PFSK-1 (cell line): ENCODE measurements around the gene KCNH4.
A peak's percentile ranks its signal among the peaks of the same experiment; 100 is the strongest.

ENCODE experiments used
- FOXP2 ChIP-seq: optimal IDR thresholded peaks from 2 replicates; pipeline ENCODE3; 2011; ENCODE audit warnings: borderline replicate concordance, control low read depth, inconsistent platforms; ENCODE audit not compliant: insufficient read depth; ENCODE audit errors: extremely low read length, extremely low read depth
- POLR2AphosphoS5 ChIP-seq: IDR thresholded peaks from 2 replicates; pipeline ENCODE4 v1.6.1; 2012; ENCODE audit warnings: low read depth, mild to moderate bottlenecking, control low read depth, low read length, moderate library complexity
- REST ChIP-seq, 2 experiments: IDR thresholded peaks; 2 replicates each; pipeline versions ENCODE4 v1.6.1 to v1.8.0; 2011 to 2012; ENCODE audit warnings: low read depth in 2 of 2, low read length in 2 of 2, control low read depth in 1 of 2, inconsistent platforms in 1 of 2, mild to moderate bottlenecking in 1 of 2, moderate library complexity in 1 of 2; ENCODE audit not compliant: insufficient read depth in 1 of 2
- SIN3A ChIP-seq: IDR thresholded peaks from 2 replicates; pipeline ENCODE4 v1.6.1; 2012; ENCODE audit warnings: mild to moderate bottlenecking, low read length, moderate library complexity, borderline replicate concordance; ENCODE audit not compliant: insufficient read depth
- TAF1 ChIP-seq: IDR thresholded peaks from 2 replicates; pipeline ENCODE4 v1.6.1; 2012; ENCODE audit warnings: low read length, control low read depth, borderline replicate concordance; ENCODE audit not compliant: insufficient read depth

Gene KCNH4

DNA sequence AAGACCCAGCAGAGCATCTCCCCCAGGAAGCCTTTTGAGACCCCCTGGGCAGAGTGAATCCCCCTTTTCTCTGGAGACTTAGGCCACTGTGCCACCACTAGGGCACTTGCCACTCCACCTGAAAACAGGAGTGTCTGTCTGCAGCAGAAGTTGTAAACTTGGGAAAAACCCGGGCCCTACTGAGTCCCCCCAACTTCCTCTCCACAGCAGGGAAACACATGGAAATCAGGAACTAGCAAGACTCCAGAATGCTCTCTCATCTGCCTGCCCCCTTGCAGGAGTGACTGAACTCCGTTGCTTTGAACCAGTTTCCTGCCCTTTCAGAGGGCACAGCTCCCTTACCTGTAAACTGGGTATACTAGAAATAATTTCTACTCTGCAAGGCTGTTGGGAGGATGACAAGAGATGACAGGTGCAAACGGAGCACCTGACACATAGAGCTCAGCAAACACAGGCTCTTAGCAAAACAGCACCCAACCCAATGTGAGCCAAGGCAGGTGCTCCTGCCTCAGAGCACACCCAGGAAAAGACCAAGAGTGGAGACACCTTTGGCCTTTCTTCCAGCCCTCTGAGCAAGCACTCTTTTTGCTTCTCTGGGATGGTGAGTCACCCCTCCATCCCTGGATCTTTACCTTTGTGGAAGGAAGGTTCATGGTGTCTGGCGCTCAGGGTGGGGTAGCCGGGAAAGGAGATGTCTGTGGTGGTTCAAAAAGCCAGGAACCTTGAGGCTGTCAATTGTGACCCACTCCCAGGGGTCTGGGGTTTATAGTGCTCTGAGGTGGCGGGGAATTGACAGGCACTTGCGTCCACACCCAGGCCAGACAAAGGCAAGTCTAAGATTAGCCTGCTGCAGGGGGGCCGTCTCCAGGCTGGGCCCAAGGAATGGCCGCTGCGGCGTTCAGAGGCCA lies 4.0 kb upstream of the KCNH4 start, which contains the start of gene HCRT:
TSS of gene HCRT (minus strand) at position 740 of the 908 bp plus-strand sequence. CDS start at position 653, 87 bp downstream.
- TF ChIP-seq FOXP2 (no peak), SIN3A (no peak), POLR2AphosphoS5 (no peak), REST (IDR thresholded peaks at IDR 0.05; ENCODE audit: insufficient read depth in 1 of 2, low read depth in 2 of 2, low read length in 2 of 2) (no peak), TAF1 (no peak)

DNA sequence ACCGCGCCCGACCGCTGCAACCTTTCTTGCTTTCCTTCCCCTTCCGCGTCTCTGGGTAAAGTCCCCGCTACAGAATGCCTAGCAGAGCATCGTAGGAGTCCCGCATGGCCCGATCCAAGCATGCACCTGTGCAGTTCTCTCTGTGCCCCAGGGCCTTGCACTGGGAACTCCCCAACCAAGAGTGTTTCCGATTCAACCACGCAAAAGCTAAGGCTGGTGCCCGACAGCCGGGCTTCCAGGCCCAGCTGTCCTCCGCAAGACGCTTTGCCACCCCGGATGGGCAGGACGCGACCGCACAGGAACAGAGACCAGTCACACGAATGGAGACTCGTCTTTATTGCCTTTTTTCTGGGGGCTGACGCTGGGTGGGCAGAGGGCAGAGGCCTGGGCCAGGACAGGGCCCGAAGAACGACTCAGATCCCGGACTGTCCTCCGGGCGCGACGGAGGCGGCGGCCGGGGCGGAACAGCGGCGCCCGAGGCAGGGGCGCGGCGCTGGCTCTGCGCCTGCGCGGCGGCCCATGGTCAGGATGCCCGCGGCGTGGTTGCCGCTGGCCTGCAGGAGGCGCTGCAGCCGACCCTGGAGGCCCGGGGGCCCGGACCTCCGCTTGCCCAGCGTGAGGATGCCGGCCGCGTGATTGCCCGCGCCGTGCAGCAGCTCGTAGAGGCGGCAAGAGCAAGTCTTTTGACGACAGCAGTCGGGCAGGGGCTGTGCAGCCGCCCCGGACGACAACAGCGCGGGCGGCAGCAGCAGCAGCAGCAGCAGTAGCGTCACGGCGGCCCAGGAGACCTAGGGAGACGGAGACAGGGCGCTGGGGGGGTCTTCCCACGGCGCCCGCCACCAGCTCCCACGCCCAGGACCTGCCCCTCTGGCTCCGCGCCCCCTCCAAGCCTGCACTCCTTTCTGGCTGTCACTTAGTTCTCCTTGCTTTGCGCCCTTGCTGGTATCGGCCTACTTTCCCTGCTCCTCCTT lies 3.1 kb upstream of the KCNH4 start:
- TF ChIP-seq REST (IDR thresholded peaks at IDR 0.05; ENCODE audit: insufficient read depth in 1 of 2, low read depth in 2 of 2, low read length in 2 of 2) (no peak), FOXP2 (no peak), POLR2AphosphoS5 (no peak), SIN3A (no peak), TAF1 (no peak)

- TF ChIP-seq TAF1 (no peak), POLR2AphosphoS5 (no peak), REST (IDR thresholded peaks at IDR 0.05; ENCODE audit: insufficient read depth in 1 of 2, low read depth in 2 of 2, low read length in 2 of 2) (peak in 1 of 2 experiments; percentile 54; a peak in 1 of 4 replicates), FOXP2 (no peak), SIN3A (no peak)
Measured at GRCh38 chr17:42182927-42183734, 2.2 kb upstream of the KCNH4 start.

DNA sequence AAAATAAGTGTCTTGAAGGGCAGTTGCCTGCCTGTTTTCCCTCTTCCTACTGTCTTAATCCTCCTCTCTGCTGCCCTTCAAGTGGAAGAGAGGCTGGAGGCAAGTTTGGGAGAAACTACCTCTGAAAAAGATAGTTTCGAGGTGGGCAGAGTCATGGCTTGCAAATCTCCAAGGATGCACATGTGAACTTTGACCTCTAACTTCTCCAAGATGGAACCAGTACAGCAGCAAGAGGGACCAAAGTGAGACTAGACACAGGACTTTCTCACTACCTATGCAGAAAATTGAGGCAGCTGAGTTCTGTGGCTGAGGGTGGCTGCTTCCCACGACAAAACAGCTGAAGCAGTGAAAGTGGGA lies 887 bp upstream of the KCNH4 start:
- TF ChIP-seq REST (IDR thresholded peaks at IDR 0.05; ENCODE audit: insufficient read depth in 1 of 2, low read depth in 2 of 2, low read length in 2 of 2) (no peak), SIN3A (no peak), POLR2AphosphoS5 (no peak), FOXP2 (no peak), TAF1 (no peak)
